Astrocyte (in vitro differentiated cells and primary cell): Measurements from ENCODE around the gene MBOAT7.

Experiments used
- EZH2 ChIP-seq: IDR thresholded peaks from 2 replicates; pipeline ENCODE4 v1.6.1; 2012; ENCODE audit warnings: mild to moderate bottlenecking, low read length, inconsistent platforms; ENCODE audit not compliant: insufficient read depth
- TF ChIP-seq, protein P1 (sequence below): IDR thresholded peaks from 2 replicates; pipeline ENCODE4 v1.5.1; 2011; ENCODE audit warnings: low read depth, mild to moderate bottlenecking, inconsistent platforms, low read length, moderate library complexity; ENCODE audit not compliant: insufficient read depth

DNA sequence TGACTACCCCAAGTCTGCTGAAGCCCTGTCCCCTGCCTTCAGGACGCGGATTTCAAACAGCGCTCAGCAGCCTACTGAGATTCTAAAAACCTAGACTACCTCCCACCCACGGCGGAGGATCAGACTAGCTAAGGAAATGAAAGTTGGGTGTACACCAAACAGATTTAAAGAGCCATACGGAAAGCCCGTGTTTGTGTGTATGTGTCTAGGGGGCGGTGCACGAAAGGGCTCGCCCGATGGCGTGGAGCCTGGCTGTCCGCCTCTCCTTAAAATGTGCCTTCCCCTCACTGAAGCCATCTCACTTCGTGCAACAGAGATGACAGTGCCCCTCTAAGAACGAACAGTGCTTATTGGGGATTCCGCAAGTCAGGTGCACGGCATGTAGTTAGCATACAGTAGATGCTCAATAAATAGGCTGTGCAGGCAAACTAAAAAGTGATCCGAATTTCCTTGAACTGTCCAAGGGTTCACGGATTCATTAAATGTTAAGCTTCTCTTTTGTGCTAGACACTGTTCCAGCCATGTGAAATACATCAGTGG is 30.5 kb downstream of the MBOAT7 start:
- TF ChIP-seq, protein P1, sequence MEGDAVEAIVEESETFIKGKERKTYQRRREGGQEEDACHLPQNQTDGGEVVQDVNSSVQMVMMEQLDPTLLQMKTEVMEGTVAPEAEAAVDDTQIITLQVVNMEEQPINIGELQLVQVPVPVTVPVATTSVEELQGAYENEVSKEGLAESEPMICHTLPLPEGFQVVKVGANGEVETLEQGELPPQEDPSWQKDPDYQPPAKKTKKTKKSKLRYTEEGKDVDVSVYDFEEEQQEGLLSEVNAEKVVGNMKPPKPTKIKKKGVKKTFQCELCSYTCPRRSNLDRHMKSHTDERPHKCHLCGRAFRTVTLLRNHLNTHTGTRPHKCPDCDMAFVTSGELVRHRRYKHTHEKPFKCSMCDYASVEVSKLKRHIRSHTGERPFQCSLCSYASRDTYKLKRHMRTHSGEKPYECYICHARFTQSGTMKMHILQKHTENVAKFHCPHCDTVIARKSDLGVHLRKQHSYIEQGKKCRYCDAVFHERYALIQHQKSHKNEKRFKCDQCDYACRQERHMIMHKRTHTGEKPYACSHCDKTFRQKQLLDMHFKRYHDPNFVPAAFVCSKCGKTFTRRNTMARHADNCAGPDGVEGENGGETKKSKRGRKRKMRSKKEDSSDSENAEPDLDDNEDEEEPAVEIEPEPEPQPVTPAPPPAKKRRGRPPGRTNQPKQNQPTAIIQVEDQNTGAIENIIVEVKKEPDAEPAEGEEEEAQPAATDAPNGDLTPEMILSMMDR = no peak
- TF ChIP-seq EZH2 = no peak
